CD4-positive, alpha-beta T cell treated with Interleukin-10 for 1 hour (primary cell): ENCODE measurements around the gene GPSM1.
"Not testable (repeated sequence)": the region's sequence is repeated elsewhere in the genome, so short reads cannot be mapped to it uniquely, and the experiment has no call there.

ENCODE experiments used
- DNase-seq: peaks from one replicate; pipeline ENCODE4 v3.0.0-alpha.2; 2020

GPSM1 gene

GRCh38 chr9:136306211-136307208, 20.8 kb upstream of the GPSM1 start:
- no peak for DNase-seq

- no peak for DNase-seq
Observed at GRCh38 chr9:136307215-136307750, 20.1 kb upstream of the GPSM1 start.

DNA sequence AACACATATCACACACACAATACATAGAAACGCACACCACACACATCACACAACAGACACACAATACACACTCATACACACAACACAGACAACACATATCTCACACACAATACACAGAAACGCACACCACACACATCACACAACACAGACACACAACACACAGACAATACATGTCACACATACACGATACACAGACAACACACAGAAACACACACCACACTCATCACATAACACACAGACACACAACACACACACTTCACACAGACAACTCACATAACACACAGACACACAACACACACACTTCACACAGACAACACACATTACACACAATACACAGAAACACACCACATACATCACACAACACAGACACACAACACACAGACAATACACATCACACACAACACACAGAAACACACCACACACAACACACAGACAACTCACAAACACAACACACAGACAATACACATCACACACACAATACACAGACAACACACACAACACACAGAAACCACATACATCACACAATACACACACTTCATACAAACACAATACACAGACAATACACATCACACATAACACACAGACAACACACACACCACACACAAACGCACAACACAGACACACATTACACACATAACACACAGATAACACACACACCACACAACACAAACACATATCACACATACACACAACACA, 19.2 kb upstream of the GPSM1 start:
- DNase-seq = no peak

GRCh38 chr9:136308702-136309053, 18.7 kb upstream of the GPSM1 start:
- DNase-seq = no peak

DNA sequence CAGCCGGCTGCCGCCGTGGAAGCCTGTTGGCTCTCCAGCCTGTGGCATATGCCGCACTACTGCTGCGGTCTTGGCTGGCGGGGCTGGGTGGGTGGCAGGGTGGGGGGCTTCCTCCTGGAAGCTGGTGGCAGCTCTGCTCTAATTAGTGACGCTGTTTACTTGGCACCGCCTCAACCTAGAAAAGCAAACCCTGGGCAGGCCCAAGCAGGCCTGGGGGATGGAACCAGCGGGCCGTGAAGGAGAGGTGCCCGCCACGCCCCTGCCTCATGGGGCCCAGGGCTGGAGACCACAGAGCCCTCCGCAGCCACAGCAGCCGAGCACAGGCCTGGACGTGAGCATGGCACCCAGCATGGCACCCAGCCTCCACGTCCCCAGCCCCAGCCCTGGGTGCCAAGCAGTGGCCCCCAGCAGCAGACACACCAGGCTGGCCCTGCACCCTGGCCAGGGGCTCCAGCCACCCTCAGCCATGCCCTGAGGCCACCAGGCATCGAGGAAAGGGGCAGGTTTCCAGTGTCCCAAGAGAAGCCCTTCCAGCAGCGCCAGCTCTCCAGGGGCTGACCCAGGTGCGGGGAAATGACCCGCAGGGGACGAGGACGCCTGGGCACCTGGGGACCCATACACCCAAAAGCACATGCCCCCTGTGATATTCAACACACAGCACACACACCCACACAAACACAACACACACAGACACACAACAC, 18.1 kb upstream of the GPSM1 start:
- DNase-seq = no peak

GRCh38 chr9:136309806-136310220, 17.5 kb upstream of the GPSM1 start:
- DNase-seq = no peak

DNA sequence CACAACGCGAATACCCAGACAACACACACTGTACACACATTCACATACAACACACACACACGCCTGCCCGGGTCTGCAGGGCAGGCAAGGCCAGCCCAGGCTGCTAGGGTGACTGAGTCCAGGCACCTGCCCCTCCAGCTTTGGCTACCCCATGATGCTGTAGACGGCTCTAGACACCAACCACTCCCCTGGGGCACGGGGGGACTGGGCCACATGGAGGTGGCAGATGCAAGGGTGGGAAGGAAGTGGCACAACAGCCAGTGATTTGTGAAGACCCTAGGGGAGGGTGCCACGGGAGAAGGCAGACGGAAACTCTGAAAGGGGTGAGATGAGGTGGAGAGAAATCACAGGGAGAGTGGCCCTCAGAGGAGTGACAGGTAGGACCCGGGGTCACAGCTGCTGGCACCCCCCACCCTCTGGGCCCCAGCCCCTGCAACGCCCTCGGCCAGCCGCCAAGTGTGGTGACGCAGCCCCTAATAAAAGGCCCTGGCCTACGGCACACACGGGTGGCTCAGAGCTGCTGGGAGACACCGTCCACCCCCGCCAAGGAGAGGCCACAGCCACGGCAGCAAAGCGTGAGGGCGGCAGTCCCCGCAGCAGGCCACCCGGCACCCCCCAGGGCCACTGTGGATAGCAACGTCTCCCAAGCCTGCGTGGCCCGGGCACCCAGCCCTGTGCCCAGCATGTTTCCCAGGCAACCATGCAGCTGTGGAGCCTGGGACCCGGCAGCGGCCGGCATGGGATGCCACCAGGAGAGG, 16.9 kb upstream of the GPSM1 start:
- no peak for DNase-seq

DNA sequence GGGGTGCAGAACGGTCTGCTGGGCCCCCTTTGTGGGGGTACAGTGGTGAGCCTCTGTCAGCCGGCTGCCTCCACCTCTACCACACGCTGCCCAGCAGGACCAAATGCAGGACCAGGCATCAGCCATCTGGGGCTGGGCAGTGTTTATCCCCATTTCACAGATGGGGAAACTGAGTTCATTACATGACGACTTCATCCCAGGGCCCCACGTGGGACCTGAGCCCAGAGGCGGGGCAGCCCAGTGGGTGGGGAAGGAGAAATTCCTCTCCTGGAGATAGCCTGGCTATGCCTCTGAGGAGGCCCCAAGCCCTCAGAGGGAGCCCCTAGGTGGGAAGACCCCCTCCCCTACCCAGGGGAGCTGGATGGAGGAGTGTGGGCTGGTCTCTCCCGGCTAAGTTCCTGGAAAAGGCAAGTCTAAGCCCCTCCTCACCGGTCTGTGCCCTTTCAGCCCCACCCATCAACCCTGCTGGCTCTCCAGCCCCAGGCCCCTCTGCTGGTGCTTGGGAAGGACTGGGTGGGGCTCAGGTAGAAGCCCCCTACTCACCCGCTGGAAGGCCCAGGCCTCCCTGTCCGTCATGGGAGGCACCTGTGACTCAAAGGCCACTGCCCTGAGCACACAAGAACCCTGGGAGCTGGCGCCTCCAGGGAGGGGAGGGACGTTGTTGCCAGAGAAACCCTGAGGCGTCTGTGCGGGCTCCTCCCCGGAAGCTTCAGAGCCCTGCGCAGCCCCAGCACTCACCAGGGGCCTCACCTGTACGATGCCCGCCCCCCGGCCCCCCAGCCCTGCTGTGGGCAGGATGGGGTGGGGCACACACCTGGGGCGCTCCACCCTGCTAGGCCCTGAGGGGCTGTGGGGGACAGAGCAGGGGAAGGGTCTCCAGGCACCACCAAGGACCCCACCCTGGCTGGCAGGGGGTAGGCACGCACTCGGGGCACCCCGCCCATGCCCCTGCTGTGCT, 16.0 kb upstream of the GPSM1 start:
- no peak for DNase-seq

DNA sequence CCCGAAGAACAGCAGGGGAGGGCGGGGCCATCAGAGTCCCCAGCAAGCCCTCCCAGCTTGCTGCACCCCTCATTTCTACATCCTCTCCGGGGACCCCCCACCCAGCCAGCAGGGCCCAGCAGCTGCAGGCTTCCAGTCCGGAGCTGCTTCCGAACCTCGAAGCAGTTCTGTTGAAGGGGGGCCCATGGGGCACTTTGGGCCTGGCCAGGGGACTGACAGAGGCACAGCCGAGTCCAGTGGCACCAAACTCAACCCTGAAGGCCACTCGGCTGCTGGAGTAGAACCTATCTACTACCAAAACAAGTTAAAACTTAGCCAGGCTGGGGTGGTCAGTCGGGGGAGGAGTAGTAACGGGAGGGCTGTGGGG, 15.3 kb upstream of the GPSM1 start:
- DNase-seq = no peak

DNA sequence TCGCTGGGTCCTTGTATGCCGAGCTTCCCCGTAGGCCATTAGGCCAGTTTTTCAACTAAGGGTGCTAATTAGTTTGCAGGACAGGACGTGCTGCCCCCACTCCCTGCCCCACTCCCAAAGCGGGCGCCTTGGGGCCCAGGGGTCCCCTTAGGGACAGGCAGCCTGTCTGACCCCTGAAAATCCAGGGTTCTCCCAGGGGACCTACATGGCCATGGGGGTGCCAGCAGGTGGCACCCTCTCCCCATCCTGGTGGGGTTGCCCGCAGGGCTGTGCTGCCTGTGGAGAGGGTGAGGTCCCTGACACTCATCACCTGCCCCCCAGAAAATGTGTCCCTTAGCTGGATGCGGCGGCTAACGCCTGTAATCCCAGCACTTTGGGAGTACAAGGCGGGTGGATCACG, 14.9 kb upstream of the GPSM1 start:
- DNase-seq = peak; percentile 46

DNA sequence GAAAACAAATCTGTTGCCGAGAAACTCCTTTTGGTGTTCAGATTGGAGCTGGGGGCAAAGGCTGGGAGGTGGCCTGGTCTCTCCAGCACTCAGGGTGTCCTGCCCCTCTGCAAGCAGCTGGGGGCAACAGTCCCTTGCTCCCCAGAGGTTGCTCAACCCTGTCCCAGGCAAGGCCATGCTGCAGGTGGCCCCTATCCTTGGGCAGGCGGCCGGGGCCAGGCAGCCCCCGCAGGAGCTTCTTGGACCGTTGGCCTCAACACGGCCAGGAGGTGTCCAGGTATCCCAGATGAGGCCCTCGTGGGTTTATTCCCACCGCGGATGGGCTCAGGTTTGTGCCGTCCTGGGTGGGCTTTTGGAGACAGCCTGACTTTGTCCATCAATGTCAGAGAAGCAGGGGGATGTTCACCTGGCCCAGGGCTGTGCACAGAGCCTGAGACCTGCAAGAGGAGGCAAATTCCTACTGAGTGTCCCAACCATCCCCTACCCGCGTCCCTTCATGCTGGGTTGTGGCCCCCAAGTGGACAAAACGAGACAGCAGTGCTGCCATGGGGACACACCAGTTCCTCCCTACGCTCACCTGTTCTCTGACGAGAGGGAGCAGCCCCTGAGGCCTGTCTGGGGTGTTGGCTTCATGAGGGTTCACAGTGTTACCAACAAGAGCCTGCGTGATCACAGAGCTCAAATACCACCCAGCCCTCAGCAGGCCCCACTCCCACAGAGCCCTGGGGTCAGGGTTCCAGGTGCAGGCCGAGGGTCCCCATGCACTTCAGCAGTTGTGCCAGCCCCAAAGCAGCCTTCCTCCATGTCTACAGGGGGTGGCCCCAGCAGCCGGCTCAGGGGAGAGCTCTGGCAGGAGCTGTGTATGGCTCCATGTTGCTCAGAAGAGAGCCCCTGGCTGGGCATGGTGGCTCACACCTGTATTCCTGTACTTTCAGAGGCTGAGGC, 14.0 kb upstream of the GPSM1 start:
- DNase-seq = no peak

- DNase-seq = no peak
Observed at GRCh38 chr9:136314056-136314416, 13.3 kb upstream of the GPSM1 start.

DNA sequence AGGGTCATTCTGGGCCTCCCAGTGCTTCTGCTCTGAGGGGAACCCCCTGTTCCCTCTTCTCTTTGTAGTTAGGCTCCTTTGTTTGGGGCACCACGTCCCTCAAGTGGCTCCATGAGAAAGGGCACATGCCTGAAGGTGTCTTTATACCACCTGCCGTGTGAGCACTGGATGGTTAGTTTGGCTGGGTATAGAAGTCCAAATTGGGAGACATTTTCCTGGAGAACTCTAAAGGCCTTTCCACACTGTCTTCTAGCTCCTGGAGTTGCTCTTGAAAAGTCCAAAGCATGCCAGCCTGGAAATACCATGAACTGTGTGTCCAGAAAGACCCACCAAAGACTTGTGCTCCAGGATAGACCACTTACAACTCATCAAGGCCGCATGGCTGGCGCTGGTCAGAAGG, 12.4 kb upstream of the GPSM1 start:
- no peak for DNase-seq

DNA sequence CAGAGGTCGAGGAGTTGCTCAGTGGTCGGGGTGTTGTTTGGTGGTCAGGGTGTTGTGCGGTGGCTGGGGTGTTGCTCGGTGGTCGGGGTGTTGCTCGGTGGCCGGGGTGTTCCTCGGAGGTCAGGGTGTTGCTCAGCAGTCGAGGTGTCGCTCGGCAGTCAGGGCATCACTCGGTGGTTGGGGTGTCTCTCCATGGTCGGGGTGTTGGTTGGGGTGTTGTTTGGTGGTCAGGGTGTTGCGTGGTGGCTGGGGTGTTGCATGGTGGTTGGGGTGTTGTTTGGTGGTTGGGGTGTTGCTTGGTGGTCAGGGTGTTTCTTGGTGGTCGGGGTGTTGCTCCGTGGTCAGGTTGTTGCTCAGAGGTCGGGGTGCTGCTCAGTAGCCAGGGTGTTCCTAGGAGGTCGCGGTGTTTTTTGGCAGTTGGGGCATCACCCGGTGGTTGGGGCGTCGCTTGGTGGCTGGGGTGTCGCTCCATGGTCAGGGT, 11.0 kb upstream of the GPSM1 start:
- DNase-seq = peak; percentile 71

DNA sequence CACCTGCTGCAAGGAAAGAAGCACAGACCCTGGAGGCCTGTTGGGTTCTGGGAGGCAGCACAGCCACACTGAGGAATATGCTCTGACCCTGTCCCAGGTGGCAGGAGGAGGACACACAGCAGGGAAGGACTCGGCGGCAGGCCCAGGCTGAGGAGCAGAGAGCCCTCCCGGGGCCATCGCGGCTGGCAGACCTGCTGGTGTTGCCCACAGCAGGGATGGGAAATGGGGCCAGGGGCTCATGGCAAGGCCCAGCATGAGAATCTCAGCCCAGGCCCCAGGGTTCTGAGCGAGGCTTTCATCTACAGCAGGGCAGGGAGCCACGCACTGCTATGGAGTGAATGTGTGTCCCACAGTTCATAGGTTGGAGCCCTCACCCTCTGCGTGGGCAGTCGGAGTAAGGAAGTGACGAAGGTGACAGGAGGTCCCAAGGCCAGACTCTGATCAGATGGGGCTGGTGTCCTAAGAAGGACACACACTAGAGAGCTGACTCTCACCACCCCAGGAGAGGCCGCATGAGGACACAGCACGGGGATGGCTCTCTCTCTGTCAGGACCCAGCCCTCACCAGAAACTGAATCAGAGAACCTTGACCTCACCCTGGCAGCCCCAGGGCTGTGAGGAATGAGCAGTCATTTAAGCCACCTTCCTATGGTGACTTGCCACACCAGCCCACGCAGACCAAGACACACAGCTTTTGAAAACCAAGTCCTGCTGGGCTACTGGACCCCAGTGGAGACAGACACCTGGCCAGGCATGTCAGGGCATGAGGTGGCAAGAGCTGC, 10.3 kb upstream of the GPSM1 start:
- DNase-seq = no peak

DNA sequence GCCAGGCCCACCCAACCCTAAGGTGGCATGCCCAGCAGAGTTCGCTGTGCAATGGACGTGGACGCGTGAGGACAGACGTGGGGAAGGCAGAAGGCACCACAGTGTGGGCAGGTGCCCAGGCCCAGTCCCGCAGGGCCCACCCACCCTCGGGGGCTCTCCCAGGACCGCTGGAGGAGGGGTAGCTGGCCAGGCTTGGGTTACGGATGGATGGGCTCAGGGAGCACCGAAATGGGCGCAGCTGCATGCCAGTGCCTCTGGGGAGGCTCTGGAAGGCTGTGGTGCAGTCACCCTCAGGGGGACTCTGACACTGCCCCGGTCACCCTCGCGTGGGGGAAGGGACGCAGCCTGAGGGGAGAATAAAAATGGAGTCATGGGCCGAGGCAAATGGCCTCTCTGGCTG, 9.6 kb upstream of the GPSM1 start:
- DNase-seq = no peak

GRCh38 chr9:136318111-136318775, 9.1 kb upstream of the GPSM1 start:
- no peak for DNase-seq

- DNase-seq = no peak
Observed at GRCh38 chr9:136318776-136319241, 8.5 kb upstream of the GPSM1 start.

- not testable (repeated sequence) for DNase-seq
Observed at GRCh38 chr9:136319244-136319643, 8.1 kb upstream of the GPSM1 start.
